HG02938 (cell line): ENCODE data around the gene XRN2.
A peak's percentile ranks its signal among the peaks of the same experiment; 100 is the strongest.

Source experiments
- ATAC-seq: cut with Tn5 transposase; IDR thresholded peaks from one replicate; pipeline ENCODE4 v1.9.1; 2021; ENCODE audit warnings: mild to moderate bottlenecking, moderate library complexity; ENCODE audit not compliant: unreplicated experiment

Gene XRN2

GRCh38 chr20:21291026-21291425, 12.1 kb upstream of the XRN2 start:
- ATAC-seq, result no peak

GRCh38 chr20:21294755-21295154, 8.4 kb upstream of the XRN2 start:
- ATAC-seq, result no peak

- no peak for ATAC-seq
Measured at GRCh38 chr20:21301940-21302663, 1.0 kb upstream of the XRN2 start.

GRCh38 chr20:21302664-21303060, 469 bp upstream of the XRN2 start:
- ATAC-seq, result peak; percentile 21

GRCh38 chr20:21303872-21304586, 898 bp downstream of the XRN2 start:
- peak; percentile 5 for ATAC-seq

- no peak for ATAC-seq
Measured at GRCh38 chr20:21308340-21308739, 5.2 kb downstream of the XRN2 start.

- no peak for ATAC-seq
Measured at GRCh38 chr20:21309678-21310467, 6.7 kb downstream of the XRN2 start.

GRCh38 chr20:21312813-21313474, 9.8 kb downstream of the XRN2 start:
- ATAC-seq, result no peak

- peak; percentile 61 for ATAC-seq
Measured at GRCh38 chr20:21315138-21315537, 12.0 kb downstream of the XRN2 start.

- no peak for ATAC-seq
Measured at GRCh38 chr20:21322083-21322710, 19.1 kb downstream of the XRN2 start.

- ATAC-seq, result no peak
Measured at GRCh38 chr20:21322921-21323331, 19.8 kb downstream of the XRN2 start.

- ATAC-seq, result no peak
Measured at GRCh38 chr20:21323640-21324039, 20.5 kb downstream of the XRN2 start.

- no peak for ATAC-seq
Measured at GRCh38 chr20:21324126-21324525, 21.0 kb downstream of the XRN2 start.

GRCh38 chr20:21325296-21325695, 22.2 kb downstream of the XRN2 start:
- ATAC-seq, result no peak

- no peak for ATAC-seq
Measured at GRCh38 chr20:21326700-21327099, 23.6 kb downstream of the XRN2 start.

GRCh38 chr20:21336455-21337151, 33.5 kb downstream of the XRN2 start:
- no peak for ATAC-seq

- no peak for ATAC-seq
Measured at GRCh38 chr20:21338291-21338690, 35.2 kb downstream of the XRN2 start.

GRCh38 chr20:21339499-21339898, 36.4 kb downstream of the XRN2 start:
- no peak for ATAC-seq

- ATAC-seq, result no peak
Measured at GRCh38 chr20:21340991-21341697, 38.0 kb downstream of the XRN2 start.
